BLaER1 treated with 17β-estradiol and CSF1 and Interleukin-3, amounts not matched to agents 10 nM and 100 nM (cell line): ENCODE data around the gene TREX2.

Experiments used
- H3K27ac ChIP-seq, 11 experiments: shearing (Covaris generic); formaldehyde crosslinking; 2 replicates each; pipeline ENCODE4 v1.8.1; 2022
- H3K27me3 ChIP-seq, 11 experiments: shearing (Covaris generic); formaldehyde crosslinking; 2 replicates each; pipeline ENCODE4 v1.8.1; 2022
- H3K36me3 ChIP-seq, 11 experiments: shearing (Covaris generic); formaldehyde crosslinking; 2 replicates each; pipeline ENCODE4 v1.8.1; 2022
- H3K4me1 ChIP-seq, 10 experiments: shearing (Covaris generic); formaldehyde crosslinking; 2 replicates each; pipeline ENCODE4 v1.8.1; 2022
- H3K4me2 ChIP-seq, 11 experiments: shearing (Covaris generic); formaldehyde crosslinking; 2 replicates each; pipeline ENCODE4 v1.8.1; 2022
- H3K4me3 ChIP-seq, 10 experiments: shearing (Covaris generic); formaldehyde crosslinking; 2 replicates each; pipeline ENCODE4 v1.8.1; 2022
- H3K9ac ChIP-seq, 11 experiments: shearing (Covaris generic); formaldehyde crosslinking; 2 replicates each; pipeline ENCODE4 v1.8.1; 2022
- H3K9me3 ChIP-seq, 11 experiments: shearing (Covaris generic); formaldehyde crosslinking; replicated peaks in 1 of 11; 2 replicates each; pipeline ENCODE4 v1.8.1; 2022
- H4K20me1 ChIP-seq, 11 experiments: shearing (Covaris generic); formaldehyde crosslinking; 2 replicates each; pipeline ENCODE4 v1.8.1; 2022
- Cebpa-rat ChIP-seq, 11 experiments: shearing (Covaris generic); IDR thresholded peaks; 2 replicates each; pipeline ENCODE4 v1.8.1; 2022

Gene TREX2

DNA sequence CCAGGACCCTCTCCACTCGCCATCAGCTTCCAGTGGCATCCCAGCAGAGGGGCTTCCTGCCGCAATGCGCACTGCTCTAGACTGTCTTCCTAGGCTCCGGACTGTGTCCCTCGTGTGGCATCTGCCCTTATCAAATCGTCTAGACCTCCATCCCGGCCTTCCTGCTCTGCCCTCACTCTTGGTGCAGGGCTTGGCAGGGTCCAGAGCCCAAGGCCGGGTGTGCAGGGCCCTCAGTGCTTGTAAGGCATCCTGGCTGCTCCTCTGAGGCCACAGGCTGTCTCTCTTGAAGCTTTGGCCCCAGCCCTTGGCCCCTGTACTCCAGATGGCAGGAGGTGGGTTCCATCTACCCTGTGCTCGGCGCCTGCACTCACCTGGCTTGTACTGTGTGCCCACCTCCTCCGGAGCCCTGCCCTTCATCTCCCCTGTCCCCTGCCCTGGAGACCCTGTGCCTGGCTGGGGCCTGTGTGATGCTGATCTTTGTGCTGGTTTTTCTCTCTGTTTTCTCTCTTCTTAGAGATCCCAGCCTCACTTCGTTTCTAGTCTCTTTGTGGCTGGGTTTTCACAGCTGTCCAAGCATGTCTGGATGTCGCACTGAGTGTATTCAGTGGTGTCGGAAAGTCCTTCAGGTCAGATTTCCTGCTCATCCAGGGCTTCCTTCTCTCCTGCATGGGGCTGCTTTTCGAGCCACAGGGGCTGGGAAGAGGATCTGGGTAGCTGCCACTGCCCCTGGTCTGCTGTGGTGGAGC, 3.7 kb upstream of the TREX2 start:
- peaks cover 0 to 11% (median 0%) of the 10 kb centered on the region in 11 experiments; a peak in 5 of 22 replicates for H3K9me3 ChIP-seq
- H3K27ac ChIP-seq: no peak overlapping the region
- H3K4me2 ChIP-seq: no peak overlapping the region
- H4K20me1 ChIP-seq: peaks cover 0 to 70% (median 23%) of the 10 kb centered on the region in 11 experiments; a peak in 13 of 22 replicates
- peaks cover 0 to 3% (median 0%) of the 10 kb centered on the region in 10 experiments; a peak in 1 of 20 replicates for H3K4me1 ChIP-seq
- H3K27me3 ChIP-seq: peaks cover 73 to 89% (median 81%) of the 10 kb centered on the region in 11 experiments
- no peak overlapping the region for H3K9ac ChIP-seq
- no peak overlapping the region for H3K4me3 ChIP-seq
- no peak for TF ChIP-seq Cebpa-rat (IDR thresholded peaks at IDR 0.05)
- H3K36me3 ChIP-seq: peaks cover 0 to 38% (median 13%) of the 10 kb centered on the region in 11 experiments; a peak in 9 of 22 replicates

DNA sequence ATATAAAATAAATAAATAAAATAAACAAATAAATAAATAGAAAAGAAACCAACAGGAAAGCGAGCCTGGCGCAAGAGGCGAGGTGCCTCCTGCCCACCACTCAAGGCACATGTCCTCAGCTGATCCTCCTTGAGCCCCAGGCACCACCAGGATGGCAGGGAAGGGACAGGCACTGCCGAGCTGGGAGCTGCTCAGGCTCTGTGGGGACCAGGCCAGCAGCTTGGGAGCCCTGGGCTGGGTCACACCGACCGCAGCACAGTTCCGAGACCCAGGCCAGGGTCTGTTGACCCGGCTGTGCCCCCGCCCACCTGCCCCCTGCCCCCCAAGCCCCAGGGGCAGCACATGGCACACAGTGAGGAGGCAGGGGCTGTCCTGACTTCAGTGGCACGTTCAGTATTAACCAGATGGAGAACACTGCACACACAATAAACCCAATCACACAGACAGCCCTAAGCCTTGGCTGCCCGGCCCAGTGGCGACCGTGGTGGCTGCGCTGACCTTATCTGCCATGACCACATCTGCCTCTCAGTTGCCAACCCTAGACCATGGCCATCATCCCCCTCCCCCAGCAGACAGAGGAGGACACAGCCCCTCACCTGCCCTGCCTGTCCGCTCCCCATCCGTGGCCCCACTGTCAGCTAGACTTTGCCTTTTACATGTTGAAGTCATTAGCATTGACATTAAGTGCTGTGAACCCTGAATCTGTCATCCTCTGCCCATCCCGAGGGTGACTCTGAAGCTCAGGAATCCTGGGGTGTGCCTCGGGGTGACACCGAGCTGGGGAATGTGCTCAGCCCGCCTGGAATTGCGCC, 2.9 kb upstream of the TREX2 start:
- Histone ChIP-seq H3K27ac (no peak overlapping the region), H3K9me3 (peaks cover 0 to 11% (median 0%) of the 10 kb centered on the region in 11 experiments; a peak in 5 of 22 replicates), H3K4me2 (no peak overlapping the region), H3K4me1 (peaks cover 0 to 3% (median 0%) of the 10 kb centered on the region in 10 experiments; a peak in 1 of 20 replicates), H3K36me3 (peaks cover 0 to 34% (median 9%) of the 10 kb centered on the region in 11 experiments; a peak in 9 of 22 replicates), H4K20me1 (peaks cover 0 to 78% (median 27%) of the 10 kb centered on the region in 11 experiments; a peak in 13 of 22 replicates), H3K9ac (no peak overlapping the region), H3K4me3 (no peak overlapping the region), H3K27me3 (peaks cover 70 to 91% (median 79%) of the 10 kb centered on the region in 11 experiments)
- TF ChIP-seq Cebpa-rat (IDR thresholded peaks at IDR 0.05): no peak

DNA sequence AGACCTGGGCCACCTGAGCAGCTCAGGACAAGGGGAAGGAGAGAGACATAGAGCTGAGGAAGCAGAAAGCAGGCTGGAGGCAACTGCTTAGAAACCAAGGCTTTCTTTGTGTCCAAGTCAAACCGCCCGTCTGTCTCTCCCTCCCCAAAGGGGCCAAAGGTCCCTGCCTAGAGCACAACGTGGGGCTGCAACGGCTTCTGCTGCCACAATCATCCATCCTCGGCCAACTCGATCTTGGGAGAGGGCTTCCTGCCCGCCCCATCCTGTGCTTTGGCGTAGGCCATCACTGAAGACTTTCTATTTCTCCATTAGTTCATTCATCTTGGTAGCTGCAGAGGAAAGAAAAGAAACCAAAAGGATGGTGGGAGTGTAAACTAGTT, 1.7 kb upstream of the TREX2 start:
- Histone ChIP-seq H3K27me3 (peaks cover 59 to 91% (median 70%) of the 10 kb centered on the region in 11 experiments), H4K20me1 (peaks cover 0 to 78% (median 27%) of the 10 kb centered on the region in 11 experiments; a peak in 13 of 22 replicates), H3K36me3 (peaks cover 0 to 30% (median 7%) of the 10 kb centered on the region in 11 experiments; a peak in 8 of 22 replicates), H3K9ac (no peak overlapping the region), H3K4me2 (no peak overlapping the region), H3K4me1 (peaks cover 0 to 3% (median 0%) of the 10 kb centered on the region in 10 experiments; a peak in 1 of 20 replicates), H3K27ac (no peak overlapping the region), H3K9me3 (peaks cover 0 to 11% (median 0%) of the 10 kb centered on the region in 11 experiments; a peak in 6 of 22 replicates), H3K4me3 (no peak overlapping the region)
- no peak for TF ChIP-seq Cebpa-rat (IDR thresholded peaks at IDR 0.05)

DNA sequence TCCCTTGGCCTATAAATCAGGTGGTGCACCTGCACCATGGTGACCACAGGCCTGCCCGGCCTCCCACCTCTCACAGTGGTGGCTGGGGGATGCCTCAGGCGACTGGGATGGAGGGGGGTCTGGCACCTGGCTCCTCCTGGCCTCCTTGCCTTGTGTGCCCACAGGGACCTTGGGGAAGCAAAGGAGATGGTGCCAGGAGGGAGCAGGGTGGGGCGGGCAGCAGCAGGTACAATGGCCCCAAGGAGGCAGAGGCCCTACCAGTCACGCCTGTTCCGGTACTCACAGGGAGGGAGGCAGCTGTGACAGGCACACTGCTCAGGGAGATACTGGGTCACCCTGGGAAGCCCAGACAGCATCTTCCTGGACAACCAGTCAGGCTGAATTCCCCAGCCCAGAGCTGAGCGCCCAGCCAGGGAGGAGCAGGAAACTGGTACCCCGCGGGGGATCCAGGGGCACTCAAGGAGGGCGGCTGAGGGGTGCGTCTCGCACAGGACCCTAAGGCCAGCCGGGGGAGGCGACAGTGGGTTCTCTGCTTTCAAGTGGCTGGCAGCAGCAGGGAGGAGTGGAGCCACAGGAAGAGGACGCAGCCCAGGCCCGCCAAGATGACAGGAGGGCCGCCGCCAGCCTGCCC, 1.2 kb upstream of the TREX2 start:
- TF ChIP-seq Cebpa-rat (IDR thresholded peaks at IDR 0.05): no peak
- Histone ChIP-seq H3K27ac (no peak overlapping the region), H3K4me2 (no peak overlapping the region), H3K4me3 (no peak overlapping the region), H3K9me3 (peaks cover 0 to 11% (median 0%) of the 10 kb centered on the region in 11 experiments; a peak in 6 of 22 replicates), H3K36me3 (peaks cover 0 to 29% (median 7%) of the 10 kb centered on the region in 11 experiments; a peak in 8 of 22 replicates), H3K9ac (no peak overlapping the region), H3K4me1 (peaks cover 0 to 3% (median 0%) of the 10 kb centered on the region in 10 experiments; a peak in 1 of 20 replicates), H4K20me1 (peaks cover 0 to 76% (median 27%) of the 10 kb centered on the region in 11 experiments; a peak in 13 of 22 replicates), H3K27me3 (peaks cover 55 to 91% (median 65%) of the 10 kb centered on the region in 11 experiments)

DNA sequence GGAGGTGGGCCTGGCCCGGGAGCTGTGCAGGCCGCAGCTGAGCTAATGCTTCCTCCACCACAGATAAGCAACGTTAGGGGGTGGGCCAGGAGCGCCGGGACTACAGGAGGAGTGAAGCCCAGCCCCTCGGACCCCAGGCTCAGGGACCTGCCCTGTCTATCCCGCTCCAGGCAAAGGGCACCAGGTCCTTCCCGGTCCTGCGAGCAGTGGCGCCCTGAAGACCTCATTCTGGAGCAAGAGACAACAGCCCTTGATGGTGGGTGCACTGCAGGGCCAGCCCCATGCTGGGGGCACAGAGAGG, 730 bp upstream of the TREX2 start:
- Histone ChIP-seq H3K27ac (no peak overlapping the region), H3K9ac (no peak overlapping the region), H3K4me3 (no peak overlapping the region), H3K4me1 (peaks cover 0 to 3% (median 0%) of the 10 kb centered on the region in 10 experiments; a peak in 1 of 20 replicates), H3K4me2 (no peak overlapping the region), H4K20me1 (peaks cover 0 to 71% (median 27%) of the 10 kb centered on the region in 11 experiments; a peak in 13 of 22 replicates), H3K36me3 (peaks cover 0 to 25% (median 7%) of the 10 kb centered on the region in 11 experiments; a peak in 8 of 22 replicates), H3K9me3 (peaks cover 0 to 11% (median 0%) of the 10 kb centered on the region in 11 experiments; a peak in 6 of 22 replicates), H3K27me3 (peaks cover 52 to 88% (median 60%) of the 10 kb centered on the region in 11 experiments)
- TF ChIP-seq Cebpa-rat (IDR thresholded peaks at IDR 0.05): no peak

DNA sequence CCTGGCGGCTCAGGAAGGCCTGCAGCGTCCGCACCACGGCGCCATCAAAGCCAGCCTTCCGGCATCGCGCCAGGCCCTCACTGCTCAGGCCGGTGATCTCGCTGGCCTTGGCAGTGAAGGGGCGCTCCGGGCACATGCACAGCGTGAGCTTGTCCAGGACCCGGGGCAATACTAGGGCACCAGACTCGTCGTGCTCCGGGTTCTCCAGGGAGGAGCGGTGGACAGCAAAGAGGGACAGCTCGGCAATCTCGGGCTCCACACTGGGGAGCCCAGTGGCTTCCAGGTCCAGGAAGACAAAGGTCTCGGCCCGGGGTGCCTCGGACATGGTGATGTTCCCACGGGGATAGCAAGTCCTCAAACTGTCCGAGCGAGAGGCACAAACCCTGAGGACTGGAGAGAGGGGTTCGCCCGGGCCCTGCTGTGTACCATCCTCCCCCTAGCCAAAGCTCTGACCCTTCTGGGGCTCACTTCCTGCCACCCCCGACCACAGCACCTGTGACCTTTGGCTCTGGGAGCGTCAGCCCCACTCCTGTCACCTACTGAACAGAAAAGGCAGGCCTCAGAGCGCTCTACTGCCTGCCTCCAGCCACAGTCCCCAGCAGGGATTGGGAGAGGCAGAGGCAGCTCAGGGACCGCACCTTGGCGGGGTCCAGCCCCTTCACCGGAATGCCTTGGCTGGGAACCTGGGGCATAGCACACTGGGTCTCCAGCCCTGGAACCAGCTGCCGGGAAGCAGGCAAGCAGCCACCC, 575 bp downstream of the TREX2 start:
- no peak overlapping the region for H3K4me2 ChIP-seq
- H4K20me1 ChIP-seq: peaks cover 0 to 58% (median 21%) of the 10 kb centered on the region in 11 experiments; a peak in 12 of 22 replicates
- peaks cover 39 to 79% (median 53%) of the 10 kb centered on the region in 11 experiments for H3K27me3 ChIP-seq
- no peak overlapping the region for H3K27ac ChIP-seq
- H3K4me1 ChIP-seq: peaks cover 0 to 3% (median 0%) of the 10 kb centered on the region in 10 experiments; a peak in 1 of 20 replicates
- no peak overlapping the region for H3K9ac ChIP-seq
- peaks cover 0 to 11% (median 0%) of the 10 kb centered on the region in 11 experiments; a peak in 6 of 22 replicates for H3K9me3 ChIP-seq
- H3K4me3 ChIP-seq: no peak overlapping the region
- peaks cover 0 to 12% (median 4%) of the 10 kb centered on the region in 11 experiments; a peak in 7 of 22 replicates for H3K36me3 ChIP-seq
- no peak for TF ChIP-seq Cebpa-rat (IDR thresholded peaks at IDR 0.05)

DNA sequence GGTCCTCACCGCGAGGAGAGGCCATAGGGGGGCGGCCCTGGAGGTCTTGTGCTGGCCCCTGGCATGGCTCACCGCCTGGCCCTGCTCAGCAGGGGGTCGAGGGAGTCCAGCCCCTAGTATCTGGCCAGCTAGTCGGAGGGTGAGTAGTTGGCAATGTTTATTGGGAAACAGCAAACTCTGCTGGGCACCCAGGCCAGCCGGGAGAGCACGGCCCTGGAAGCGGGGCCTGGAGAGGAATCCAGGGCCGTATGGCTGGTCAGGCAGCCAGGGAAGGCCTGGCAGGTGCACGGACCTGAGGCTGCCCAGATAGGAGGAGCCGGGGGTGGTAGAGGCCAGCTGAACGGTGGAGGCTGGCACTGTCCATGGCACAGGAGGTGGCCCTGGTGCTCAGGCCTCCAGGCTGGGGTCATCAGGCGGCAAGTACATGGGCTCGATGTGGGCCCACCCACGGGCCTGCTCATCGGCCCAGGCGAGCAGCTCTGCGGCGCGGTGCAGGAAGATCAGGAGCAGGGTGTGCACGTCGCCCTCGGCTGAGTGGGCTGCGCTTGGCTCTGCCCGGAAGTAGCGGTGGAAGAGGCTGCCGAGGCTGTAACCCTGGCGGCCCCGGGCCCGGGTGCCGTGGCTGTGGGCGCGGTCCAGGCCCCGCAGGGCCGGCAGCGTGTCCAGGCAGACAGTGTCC, 1.4 kb downstream of the TREX2 start:
- Histone ChIP-seq H3K27me3 (peaks cover 31 to 79% (median 49%) of the 10 kb centered on the region in 11 experiments), H4K20me1 (peaks cover 0 to 51% (median 13%) of the 10 kb centered on the region in 11 experiments; a peak in 10 of 22 replicates), H3K27ac (no peak overlapping the region), H3K36me3 (peaks cover 0 to 4% (median 0%) of the 10 kb centered on the region in 11 experiments; a peak in 7 of 22 replicates), H3K4me2 (no peak overlapping the region), H3K9ac (no peak overlapping the region), H3K4me3 (no peak overlapping the region), H3K4me1 (peaks cover 0 to 3% (median 0%) of the 10 kb centered on the region in 10 experiments; a peak in 1 of 20 replicates), H3K9me3 (peaks cover 0 to 11% (median 0%) of the 10 kb centered on the region in 11 experiments; a peak in 6 of 22 replicates)
- TF ChIP-seq Cebpa-rat (IDR thresholded peaks at IDR 0.05): no peak
